GM18858 (cell line): ENCODE results near the gene ATG14.
"Not testable (repeated sequence)": the region's sequence is repeated elsewhere in the genome, so short reads cannot be mapped to it uniquely, and the experiment has no call there.

Source experiments
- ATAC-seq: cut with Tn5 transposase; IDR thresholded peaks from one replicate; pipeline ENCODE4 v1.9.1; 2021; ENCODE audit not compliant: unreplicated experiment

The ATG14 gene

DNA sequence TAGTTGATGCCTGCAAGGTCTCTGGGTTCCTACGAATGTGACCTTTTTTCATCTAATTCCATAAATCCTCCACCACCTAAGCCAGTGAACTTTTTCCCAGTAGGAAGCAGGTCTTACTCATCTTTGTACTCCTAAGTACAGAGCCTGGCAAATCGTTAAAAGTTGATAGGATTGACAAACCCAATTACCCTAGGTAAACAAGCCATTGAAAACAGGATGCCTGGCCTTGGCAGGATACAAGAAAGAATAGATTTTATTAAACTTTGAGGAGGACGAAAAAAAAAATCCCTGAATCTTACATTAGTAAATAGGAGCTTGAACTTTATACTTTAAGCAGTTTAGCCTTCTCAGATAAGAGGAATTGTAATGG is 23.2 kb upstream of the ATG14 start:
- ATAC-seq = no peak

- no peak for ATAC-seq
Observed at GRCh38 chr14:55433880-55434804, 22.5 kb upstream of the ATG14 start.

DNA sequence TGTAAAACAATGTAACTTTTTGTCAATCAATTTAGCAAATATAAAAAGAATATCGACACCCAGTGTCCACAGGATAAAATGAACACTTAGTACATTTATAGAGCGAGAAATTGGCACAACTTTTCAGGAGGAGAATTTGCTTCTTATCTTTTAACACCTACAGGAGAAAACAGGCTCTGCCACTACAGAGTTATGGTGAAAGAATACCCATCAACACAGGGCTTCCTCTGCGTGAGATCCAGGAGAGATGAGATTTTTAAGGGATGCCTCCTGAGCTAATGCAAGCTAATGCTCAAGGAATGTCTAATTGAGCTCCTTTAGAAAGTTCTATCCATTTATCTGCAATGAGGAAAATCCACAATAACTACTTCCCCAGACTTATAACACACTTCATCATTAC is 21.0 kb upstream of the ATG14 start:
- no peak for ATAC-seq

DNA sequence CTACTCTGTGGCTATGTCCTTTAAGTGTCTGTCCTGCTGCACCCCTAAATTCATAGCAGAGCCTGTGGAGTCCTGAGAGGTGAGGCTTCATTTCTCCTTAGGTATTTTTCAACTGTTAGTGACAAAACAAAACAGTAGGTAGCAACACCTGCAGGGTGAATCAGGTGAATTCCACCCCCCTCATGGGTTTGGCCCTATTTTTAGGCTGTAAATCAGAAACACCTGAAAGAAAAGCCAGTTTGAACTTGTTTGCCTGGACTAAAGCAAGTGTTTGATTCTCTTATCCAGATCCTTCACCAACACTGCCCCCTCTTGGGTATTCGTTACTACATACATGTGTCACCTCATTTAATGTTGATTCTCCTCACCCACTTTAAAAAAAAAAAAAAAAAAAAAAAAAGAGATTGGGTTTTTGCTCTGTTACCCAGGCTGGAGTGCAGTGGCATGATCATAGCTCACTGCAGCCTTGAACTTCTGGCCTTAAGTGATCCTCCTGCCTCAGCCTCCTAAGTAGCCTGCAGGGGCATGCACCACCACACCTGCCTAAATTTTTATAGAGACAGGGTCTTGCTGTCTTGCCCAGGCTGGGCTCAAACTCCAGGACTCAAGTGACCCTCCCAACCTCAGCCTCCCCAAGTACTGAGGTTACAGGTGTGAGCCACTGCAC is 18.5 kb upstream of the ATG14 start:
- ATAC-seq = peak; percentile 77

- ATAC-seq = no peak
Observed at GRCh38 chr14:55427439-55427838, 15.8 kb upstream of the ATG14 start.

GRCh38 chr14:55426891-55427290 is 15.3 kb upstream of the ATG14 start:
- no peak for ATAC-seq

DNA sequence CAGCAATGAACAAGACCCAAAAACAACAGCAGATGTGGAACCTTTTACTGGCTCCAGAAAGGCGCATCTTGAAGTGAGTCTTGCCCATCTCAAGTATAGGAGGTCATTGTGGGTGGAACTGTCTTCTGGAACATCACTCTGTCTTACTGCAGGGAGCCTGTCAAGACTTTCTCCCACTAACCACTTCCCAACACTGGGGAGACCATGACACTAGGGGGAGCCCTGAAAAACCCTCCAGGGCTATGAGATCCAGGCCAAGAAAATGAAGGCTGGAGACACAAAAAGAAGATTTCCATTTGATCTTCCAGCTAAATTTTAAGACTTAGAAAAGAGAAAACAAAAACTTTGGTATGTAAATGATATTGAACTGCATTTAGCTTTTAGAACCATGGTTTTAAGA is 13.5 kb upstream of the ATG14 start:
- ATAC-seq = no peak

GRCh38 chr14:55423969-55424368 is 12.3 kb upstream of the ATG14 start:
- no peak for ATAC-seq

DNA sequence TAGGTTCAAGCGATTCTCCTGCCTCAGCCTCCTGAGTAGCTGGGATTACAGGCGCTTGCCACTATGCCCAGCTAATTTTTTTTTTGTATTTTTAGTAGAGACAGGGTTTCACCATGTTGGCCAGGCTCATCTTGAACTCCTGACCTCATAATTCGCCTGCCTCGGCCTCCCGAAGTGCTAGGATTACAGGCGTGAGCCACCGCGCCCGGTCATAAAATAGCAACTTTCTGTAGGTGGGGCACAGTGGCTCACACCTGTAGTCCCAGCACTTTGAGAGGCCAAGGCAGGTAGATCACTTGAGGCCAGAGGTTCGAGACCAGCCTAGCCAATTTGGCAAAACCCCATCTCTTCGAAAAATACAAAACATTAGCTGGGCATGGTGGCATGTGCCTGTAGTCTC is 10.7 kb upstream of the ATG14 start:
- ATAC-seq = not testable (repeated sequence)

GRCh38 chr14:55419663-55420062 is 8.0 kb upstream of the ATG14 start:
- ATAC-seq = no peak

- no peak for ATAC-seq
Observed at GRCh38 chr14:55418411-55418810, 6.8 kb upstream of the ATG14 start.

DNA sequence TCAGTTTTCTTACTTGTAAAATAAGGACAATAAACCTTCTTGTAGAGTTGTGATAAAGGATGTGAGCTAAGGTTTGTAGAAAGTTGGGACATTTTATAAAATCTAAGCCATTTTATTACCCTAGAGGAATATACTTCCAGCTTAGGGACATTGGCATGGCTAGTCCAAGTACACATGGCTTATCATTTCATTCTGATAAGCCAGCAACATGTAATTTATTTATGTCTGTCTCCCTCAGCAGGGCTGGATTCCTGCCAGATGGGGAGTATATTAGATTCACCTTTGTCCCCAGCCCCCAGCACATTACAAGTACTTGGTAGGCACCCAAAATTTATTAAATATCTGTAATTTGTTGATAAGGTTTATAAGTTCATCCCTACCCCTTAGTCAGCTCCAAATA is 6.3 kb upstream of the ATG14 start:
- ATAC-seq = no peak

DNA sequence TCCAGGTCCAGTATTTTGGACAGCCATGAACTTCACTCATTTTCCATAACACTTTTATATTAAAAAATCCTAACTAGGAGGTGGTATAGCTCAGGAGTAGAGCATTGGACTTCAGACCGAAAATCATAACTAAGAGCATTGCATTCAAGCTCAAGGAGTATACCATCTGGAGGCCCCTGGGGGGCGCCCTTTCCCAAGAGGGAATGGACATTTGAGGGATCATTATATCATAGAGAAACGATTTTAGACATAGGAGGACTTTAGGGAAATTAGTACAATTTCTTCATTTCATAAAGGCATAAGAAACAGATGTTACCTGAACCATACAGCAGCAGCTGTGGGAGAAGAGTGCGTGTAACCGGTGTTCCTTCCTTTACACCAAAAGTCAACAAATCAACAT is 5.2 kb upstream of the ATG14 start:
- no peak for ATAC-seq

- ATAC-seq = no peak
Observed at GRCh38 chr14:55414551-55414950, 2.9 kb upstream of the ATG14 start.

GRCh38 chr14:55412676-55413075 is 1.0 kb upstream of the ATG14 start:
- no peak for ATAC-seq

- no peak for ATAC-seq
Observed at GRCh38 chr14:55410876-55411275, 754 bp downstream of the ATG14 start.

- no peak for ATAC-seq
Observed at GRCh38 chr14:55404173-55404854, 7.3 kb downstream of the ATG14 start.

DNA sequence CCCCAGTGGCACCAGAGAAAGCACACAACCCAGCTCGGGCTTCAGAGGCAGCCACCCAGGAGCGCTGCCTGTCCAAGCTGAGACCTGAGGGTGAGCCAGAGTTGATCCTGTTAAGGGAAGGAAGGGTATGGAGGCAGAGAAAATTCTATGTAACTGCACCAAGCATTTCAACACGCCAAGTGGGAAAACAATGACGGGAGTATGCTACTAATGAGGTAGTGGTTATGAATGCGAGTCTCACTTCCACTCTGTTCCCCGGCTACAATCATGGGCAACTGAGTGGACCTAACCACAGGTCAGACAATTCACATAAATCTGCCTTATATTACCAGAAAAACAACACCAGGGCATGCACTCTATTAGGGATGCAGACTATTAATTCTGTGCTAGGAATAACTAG is 9.9 kb downstream of the ATG14 start:
- ATAC-seq = no peak

DNA sequence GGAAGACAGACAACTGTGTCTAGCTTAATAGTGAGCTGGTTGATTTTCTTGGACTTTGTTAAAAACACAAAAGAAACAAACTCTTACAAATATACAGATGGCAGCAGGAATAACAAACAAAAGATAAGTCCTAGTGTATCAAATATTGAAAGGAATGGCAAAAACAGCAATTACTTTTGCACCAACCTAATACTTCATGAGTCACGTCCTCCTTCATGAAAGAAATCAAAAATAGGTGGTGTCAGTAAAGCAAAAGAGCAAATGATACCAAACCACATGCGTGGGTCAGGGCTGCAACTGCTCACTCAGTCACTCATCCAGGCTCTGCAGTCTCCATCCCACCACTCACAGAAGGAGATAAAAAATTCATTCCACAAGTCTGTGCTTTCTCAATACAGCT is 11.8 kb downstream of the ATG14 start:
- no peak for ATAC-seq

GRCh38 chr14:55399183-55399582 is 12.4 kb downstream of the ATG14 start:
- ATAC-seq = no peak

DNA sequence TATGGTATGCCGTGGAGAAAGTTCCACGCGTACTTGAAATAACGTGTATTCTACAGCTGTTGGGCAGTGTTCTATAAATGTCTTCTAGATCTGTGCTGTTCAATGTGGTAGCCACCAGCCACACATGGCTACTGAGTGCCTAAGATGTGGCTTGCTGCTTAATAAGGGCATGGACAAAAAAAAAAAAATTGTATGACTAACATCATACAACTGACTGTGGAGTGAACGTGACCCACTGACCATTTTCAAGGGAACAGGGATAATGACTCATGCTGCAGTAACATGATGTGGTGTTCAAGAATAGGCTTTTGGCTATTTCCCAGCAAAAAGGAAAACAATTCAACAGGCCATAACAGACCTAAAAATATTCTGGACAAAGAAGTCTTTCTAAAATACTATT is 13.0 kb downstream of the ATG14 start:
- no peak for ATAC-seq

DNA sequence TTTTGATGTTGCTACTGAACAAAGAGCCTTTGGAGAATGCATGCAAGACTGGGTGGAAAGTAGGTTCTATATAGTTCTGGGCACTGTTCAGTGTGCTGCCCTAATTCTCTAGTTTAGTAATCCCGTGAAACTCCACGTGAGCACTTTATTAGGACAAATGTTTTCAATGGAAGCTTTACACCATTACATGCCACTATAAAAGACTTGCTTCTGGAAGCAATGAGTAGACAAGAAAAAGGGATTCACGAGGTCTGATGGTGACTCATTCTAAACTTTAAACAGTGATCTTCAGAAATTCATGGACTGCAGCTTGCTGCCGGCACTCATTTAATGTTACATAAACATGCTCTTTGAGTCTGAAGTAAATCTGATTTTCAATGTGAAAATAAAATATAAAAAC is 22.3 kb downstream of the ATG14 start:
- no peak for ATAC-seq
